Activated CD4-positive, alpha-beta T cell treated with anti-CD3 and anti-CD28 coated beads, Interleukin-2, amount 10 ng/mL, durations not matched to agents 24 days and 14 days (primary cell): ENCODE results near the gene RUBCNL. TPM values are rescaled to one million over a fixed set of nuclear protein-coding genes. Genes with fewer than 3 reads are reported as not detected.
A peak's percentile ranks its signal among the peaks of the same experiment; 100 is the strongest.
"Not testable (repeated sequence)": the region's sequence is repeated elsewhere in the genome, so short reads cannot be mapped to it uniquely, and the experiment has no call there.

Experiments
- DNase-seq: peaks from one replicate; pipeline ENCODE4 v3.0.0; 2022
- H3K27ac Mint-ChIP-seq: one replicate; pipeline ENCODE4 v1.8.0; 2022; ENCODE audit warnings: mild to moderate bottlenecking, mixed read lengths
- H3K27me3 Mint-ChIP-seq: one replicate; pipeline ENCODE4 v1.8.0; 2022; ENCODE audit warnings: mixed read lengths
- H3K36me3 Mint-ChIP-seq: one replicate; pipeline ENCODE4 v1.8.0; 2022; ENCODE audit warnings: low read depth, mild to moderate bottlenecking, mixed read lengths
- H3K4me1 Mint-ChIP-seq: one replicate; pipeline ENCODE4 v1.8.0; 2021; ENCODE audit warnings: mixed read lengths
- H3K4me3 Mint-ChIP-seq: one replicate; pipeline ENCODE4 v1.8.0; 2022; ENCODE audit warnings: mild to moderate bottlenecking, moderate library complexity, mixed read lengths
- H3K9me3 Mint-ChIP-seq: one replicate; pipeline ENCODE4 v1.8.0; 2021; ENCODE audit warnings: mixed read lengths
- intact Hi-C: fragments of 100-400 bp; cut with micrococcal nuclease; formaldehyde crosslinking; loops from one replicate; pipeline ENCODE4 v1.15.1; 2023
- total RNA-seq: library from RNA; stranded (reverse); gene quantifications from 2 replicates; pipeline ENCODE4 v1.2.3, GENCODE V29; 2022

Gene RUBCNL, protein sequence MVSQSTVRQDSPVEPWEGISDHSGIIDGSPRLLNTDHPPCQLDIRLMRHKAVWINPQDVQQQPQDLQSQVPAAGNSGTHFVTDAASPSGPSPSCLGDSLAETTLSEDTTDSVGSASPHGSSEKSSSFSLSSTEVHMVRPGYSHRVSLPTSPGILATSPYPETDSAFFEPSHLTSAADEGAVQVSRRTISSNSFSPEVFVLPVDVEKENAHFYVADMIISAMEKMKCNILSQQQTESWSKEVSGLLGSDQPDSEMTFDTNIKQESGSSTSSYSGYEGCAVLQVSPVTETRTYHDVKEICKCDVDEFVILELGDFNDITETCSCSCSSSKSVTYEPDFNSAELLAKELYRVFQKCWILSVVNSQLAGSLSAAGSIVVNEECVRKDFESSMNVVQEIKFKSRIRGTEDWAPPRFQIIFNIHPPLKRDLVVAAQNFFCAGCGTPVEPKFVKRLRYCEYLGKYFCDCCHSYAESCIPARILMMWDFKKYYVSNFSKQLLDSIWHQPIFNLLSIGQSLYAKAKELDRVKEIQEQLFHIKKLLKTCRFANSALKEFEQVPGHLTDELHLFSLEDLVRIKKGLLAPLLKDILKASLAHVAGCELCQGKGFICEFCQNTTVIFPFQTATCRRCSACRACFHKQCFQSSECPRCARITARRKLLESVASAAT
- total RNA-seq: 1.5 TPM in 2 replicates

DNA sequence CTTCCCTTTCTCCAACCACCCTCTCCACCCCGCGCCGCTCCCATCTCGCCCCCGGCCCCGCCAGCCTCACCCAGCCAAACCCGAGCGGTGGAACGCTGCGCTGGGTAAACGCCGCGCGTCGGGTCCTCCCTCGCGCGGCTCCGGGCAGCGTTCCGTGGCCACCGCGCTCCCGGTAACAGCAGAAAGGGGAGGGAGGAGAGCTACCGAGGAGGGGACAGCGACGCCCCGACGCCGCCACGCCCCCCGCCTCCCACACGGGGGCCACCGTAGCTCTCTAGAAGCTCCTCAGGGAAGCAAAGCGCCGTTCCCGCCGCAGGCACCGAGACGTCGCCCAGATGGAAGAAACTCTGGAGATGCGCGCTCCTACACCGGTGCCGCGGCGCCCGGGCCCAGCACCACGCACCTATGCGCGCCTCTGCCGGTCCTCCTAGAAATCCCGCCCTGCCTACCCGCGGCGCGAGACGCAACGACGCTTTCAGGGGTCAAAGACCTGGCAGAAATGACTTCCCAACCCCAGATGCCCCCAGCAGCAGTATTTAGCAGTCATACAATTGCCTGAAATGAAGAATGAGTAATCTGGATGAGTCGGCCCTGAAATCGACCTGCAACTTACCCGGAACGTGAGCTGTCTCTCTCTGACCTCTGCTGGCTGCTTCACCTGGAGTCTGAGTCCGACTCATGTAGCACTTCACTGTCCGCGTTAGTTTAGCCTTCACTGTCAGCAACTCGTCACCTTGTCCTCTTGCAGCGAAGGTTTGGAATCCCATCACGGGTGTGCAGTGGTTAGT, at the start of gene RUBCNL:
Gene RUBCNL (minus strand): TSS at position 189 of the 788 bp plus-strand sequence. CDS start 14,777 bp downstream, outside the sequence.
- Mint-ChIP-seq H3K36me3 (no peaks in the 10 kb centered on the region), H3K27ac (no peak within 1 kb of the TSS), H3K9me3 (no peaks in the 10 kb centered on the region), H3K27me3 (peaks cover 33% of the 10 kb centered on the region), H3K4me3 (peak within 1 kb of the TSS; percentile 91), H3K4me1 (peaks cover 26% of the 10 kb centered on the region)
- intact Hi-C loops: loop anchor here (2.0 kb wide), 2 partner anchors 32 to 46 kb away; no protein-coding TSS in a partner anchor
- DNase-seq: peak; percentile 76

DNA sequence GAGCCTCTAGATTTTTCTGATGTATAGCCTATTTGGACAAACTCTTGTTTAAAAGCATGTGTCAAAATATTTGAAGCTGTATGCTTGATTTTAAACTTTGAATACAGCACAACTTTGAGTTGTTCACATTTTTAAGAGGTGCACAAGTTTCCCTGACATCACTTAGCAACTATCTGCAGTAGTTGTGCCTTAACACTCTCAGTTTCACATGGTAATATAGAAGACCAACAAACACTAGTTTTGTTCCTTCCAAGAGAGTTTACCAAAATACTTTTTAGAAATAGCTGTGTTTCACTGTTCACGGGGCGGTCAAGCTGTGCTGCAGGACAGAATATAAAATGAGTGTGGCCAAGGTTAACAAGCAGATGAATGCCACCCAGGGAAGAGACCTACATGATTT, 42.5 kb upstream of the RUBCNL start:
- H3K27ac Mint-ChIP-seq, H3K36me3 Mint-ChIP-seq, DNase-seq, H3K9me3 Mint-ChIP-seq, intact Hi-C loops, H3K4me3 Mint-ChIP-seq, H3K4me1 Mint-ChIP-seq: not testable (repeated sequence)
- H3K27me3 Mint-ChIP-seq: peaks cover 12% of the 10 kb centered on the region

DNA sequence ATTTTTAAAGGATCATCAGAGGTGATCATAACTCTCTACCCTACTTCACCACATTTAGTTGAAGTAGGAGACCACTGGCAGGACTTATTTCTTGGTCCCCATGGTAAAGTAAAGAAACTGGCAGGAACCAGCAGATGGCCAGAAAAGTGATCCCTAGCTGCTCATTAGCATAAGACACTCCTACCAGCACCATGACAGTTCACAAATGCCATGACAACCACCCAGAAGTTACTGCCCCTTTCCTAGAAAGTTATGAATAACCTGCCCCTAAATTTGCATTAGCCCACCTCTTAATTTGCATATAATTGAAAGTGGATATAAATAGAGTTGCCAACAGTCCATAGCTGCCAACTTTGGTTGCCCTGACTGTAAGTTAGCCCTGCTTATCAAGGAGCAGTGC, 18.4 kb upstream of the RUBCNL start:
- DNase-seq: no peak
- no peak overlapping the region for H3K4me3 Mint-ChIP-seq
- no peak overlapping the region for H3K27ac Mint-ChIP-seq
- H3K36me3 Mint-ChIP-seq: no peaks in the 10 kb centered on the region
- intact Hi-C loops: no loop called here
- peaks cover 9% of the 10 kb centered on the region for H3K4me1 Mint-ChIP-seq
- H3K9me3 Mint-ChIP-seq: no peaks in the 10 kb centered on the region
- H3K27me3 Mint-ChIP-seq: no peaks in the 10 kb centered on the region

DNA sequence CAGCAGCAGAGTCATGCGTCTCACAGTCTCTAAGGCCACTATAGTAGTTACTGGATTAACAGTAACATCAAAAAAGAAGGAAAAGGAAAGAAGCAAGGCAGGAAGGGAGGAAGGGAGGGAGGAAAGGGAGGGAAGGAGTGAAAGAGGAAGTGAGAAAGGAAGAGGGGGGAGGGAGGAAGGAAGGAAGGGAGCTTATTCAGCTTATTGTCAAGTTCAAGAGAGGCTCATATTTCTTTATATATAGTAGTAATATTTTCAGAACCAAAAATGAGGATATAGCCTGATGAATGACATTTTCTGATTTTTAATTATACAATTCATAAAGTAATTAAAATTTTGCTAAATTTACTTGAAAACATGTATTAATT, 17.7 kb upstream of the RUBCNL start:
- H3K4me3 Mint-ChIP-seq: no peak overlapping the region
- H3K4me1 Mint-ChIP-seq: peaks cover 9% of the 10 kb centered on the region
- no peaks in the 10 kb centered on the region for H3K27me3 Mint-ChIP-seq
- intact Hi-C loops: no loop called here
- no peaks in the 10 kb centered on the region for H3K9me3 Mint-ChIP-seq
- no peak overlapping the region for H3K27ac Mint-ChIP-seq
- H3K36me3 Mint-ChIP-seq: no peaks in the 10 kb centered on the region
- no peak for DNase-seq

DNA sequence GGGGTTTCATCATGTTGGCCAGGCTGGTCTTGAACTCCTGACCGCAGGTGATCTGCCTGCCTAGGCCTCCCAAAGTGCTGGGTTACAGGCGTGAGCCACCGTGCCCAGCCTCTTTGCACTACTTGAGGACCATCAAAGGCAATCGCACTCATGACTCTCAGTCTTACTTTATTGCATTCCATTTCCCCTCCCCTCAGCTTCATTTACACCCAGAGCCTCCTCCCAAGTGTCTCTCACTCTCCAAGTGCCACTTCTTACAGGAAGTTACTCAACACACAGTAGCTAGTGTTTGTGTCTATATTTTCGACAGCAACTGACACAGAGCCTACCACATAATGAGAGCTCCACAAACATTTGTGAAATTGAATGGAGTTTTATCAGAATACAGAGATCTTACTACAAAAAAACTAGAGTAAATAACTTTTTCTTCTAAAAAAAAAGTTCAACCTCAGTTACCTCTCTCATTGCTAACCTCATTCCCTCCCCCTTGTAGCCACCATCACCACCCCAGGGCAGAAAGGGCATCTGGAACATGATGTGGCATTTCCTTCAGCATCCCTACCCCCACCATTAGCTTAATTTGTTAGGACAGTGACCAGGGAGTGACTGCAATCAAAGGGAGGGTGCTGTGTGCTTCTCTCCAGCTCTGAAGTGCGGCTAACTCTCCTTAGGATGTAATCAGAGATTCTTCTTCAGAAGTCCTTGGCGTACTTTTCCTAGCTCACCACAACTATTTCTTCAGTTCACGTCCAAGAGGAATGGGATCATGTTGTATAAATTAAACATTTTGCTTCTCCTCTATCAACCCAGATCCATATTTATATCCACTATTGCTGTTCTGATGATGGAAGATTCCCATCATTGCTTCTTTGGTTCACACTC, 17.0 kb upstream of the RUBCNL start:
- H3K36me3 Mint-ChIP-seq: no peaks in the 10 kb centered on the region
- no peaks in the 10 kb centered on the region for H3K9me3 Mint-ChIP-seq
- no peak for DNase-seq
- no peaks in the 10 kb centered on the region for H3K27me3 Mint-ChIP-seq
- H3K27ac Mint-ChIP-seq: no peak overlapping the region
- intact Hi-C loops: no loop called here
- H3K4me1 Mint-ChIP-seq: peaks cover 9% of the 10 kb centered on the region
- H3K4me3 Mint-ChIP-seq: no peak overlapping the region

DNA sequence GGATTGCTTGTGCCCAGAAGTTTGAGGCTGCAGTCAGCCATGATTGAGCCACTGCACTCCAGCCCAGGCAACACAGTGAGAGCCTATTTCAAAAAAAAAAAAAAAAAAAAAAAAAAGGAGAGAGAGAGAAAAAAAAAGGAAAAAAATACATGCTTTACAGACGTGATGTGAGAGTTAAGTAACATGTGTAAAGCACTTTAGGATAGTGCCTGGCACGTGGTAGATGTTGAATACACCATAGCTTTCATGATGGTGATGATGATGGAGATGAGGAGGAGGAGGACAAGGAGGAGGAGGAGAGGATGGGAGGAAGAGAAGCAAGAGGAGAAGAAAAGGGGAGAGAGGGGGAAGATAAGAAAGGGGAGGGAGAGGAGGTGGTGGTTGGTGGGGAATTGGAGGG, 15.1 kb upstream of the RUBCNL start:
- no peak for DNase-seq
- Mint-ChIP-seq H3K4me1 (peaks cover 9% of the 10 kb centered on the region), H3K27me3 (no peaks in the 10 kb centered on the region), H3K36me3 (no peaks in the 10 kb centered on the region), H3K27ac (no peak overlapping the region), H3K4me3 (no peak overlapping the region), H3K9me3 (no peaks in the 10 kb centered on the region)
- intact Hi-C loops: no loop called here

DNA sequence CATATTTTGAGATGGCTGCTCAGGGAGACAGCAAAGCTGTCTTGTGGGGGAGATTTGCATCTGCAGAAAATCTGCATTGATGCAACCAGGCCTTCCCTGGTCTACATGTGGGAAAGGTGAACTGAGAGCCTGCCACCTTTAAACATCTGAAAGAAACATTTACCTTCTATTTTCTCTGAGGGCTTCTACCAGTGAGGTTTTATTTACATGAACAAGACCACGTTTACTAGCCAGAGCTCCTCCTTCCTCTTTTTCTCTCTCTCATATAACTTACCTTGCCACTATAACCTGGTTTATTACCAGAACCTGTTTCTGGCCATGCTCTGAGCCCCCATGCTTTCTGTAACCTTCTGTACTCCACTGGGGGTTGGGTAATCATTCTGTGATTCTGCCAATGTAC, 14.4 kb upstream of the RUBCNL start:
- DNase-seq: no peak
- no peaks in the 10 kb centered on the region for H3K36me3 Mint-ChIP-seq
- no peak overlapping the region for H3K4me3 Mint-ChIP-seq
- H3K27ac Mint-ChIP-seq: no peak overlapping the region
- H3K9me3 Mint-ChIP-seq: no peaks in the 10 kb centered on the region
- peaks cover 9% of the 10 kb centered on the region for H3K4me1 Mint-ChIP-seq
- H3K27me3 Mint-ChIP-seq: no peaks in the 10 kb centered on the region
- intact Hi-C loops: no loop called here

DNA sequence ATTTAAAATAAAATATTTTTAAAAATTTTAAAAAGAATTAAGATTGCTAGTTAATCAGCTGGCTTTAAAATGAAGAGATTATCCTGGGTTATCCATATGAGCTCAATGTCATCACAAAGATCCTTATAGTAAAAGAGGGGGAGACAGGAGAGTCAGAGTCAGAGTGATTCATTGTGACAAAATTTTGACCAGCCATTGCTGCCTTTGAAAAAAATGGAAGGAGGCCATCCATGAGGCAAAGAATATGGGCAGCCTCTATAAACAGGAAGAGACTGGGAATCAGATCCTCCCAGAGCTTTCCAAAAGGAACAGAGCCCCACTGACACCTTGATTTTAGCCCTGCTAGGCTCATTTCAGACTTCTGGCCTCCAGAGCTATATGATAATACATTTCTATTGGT, 9.3 kb upstream of the RUBCNL start:
- peaks cover 12% of the 10 kb centered on the region for H3K4me1 Mint-ChIP-seq
- no peak overlapping the region for H3K4me3 Mint-ChIP-seq
- intact Hi-C loops: no loop called here
- DNase-seq: no peak
- no peaks in the 10 kb centered on the region for H3K27me3 Mint-ChIP-seq
- H3K27ac Mint-ChIP-seq: no peak overlapping the region
- no peaks in the 10 kb centered on the region for H3K36me3 Mint-ChIP-seq
- H3K9me3 Mint-ChIP-seq: no peaks in the 10 kb centered on the region

DNA sequence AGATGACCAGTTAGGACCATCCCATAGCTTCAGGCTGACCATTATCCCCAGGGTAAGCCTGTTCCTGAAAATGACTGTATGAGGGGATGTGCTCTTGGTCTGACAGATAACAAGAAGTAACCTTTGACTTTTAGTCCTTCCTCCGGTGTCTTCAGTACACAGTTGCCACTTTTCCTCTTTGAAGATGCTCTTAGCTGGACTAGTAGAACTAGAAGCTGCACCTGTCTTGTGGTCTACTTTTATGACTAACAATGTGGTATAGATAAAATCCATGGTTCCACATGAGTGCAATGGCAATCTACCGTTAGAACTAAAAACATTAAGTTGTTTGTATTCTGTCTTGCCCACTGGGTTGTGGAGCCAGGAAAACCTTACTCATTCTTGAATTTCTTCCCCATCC, 5.9 kb upstream of the RUBCNL start:
- Mint-ChIP-seq H3K9me3 (no peaks in the 10 kb centered on the region), H3K27ac (no peak overlapping the region), H3K4me3 (no peak overlapping the region), H3K4me1 (peaks cover 26% of the 10 kb centered on the region), H3K27me3 (peaks cover 2% of the 10 kb centered on the region), H3K36me3 (no peaks in the 10 kb centered on the region)
- intact Hi-C loops: no loop called here
- no peak for DNase-seq

DNA sequence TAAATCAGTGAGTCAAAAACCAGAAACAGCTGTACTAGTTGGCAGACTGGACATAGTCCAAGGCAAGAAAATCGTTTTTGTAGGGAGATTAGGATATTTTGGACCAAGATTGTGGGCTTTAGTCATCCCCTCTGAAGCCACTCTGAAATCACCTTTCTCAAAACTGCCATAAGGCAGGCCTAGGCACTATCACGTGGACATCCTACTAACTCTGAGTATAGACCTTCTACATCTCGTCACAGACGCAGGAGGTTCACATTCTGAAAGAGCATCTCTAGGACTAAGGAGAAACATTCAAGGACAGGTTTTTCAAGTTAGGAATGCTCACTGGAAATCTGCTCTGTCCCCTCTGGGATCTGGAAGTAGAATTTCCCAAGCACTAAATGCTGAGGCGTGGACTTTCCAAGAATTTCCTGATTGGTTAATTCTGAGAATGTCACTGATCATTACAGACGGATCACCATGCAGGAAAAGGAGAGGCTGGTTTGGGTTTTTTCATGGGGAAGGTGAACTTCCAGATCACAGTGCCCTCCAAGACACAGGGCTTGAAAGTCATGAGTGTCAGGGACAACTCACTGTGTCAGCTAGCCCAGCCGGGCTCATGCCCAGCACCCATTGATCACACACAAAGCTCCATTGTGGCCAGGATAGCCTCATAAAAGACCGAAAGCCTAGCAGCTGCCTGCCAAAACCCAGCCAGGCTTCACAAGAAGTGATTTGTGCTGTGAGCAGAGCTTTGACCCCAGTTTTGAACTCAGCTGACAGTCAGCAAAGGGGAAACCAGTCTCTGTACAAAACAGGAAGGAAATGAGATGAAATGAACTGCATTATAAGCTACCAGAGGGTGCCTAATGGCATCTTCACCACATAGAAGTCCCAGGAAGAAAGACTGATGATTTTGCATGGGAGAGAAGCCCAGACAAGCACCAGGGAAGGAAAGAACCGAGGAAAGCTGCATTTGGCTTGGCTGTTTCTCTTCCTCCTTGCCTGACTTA, 2.7 kb upstream of the RUBCNL start:
- Mint-ChIP-seq H3K27ac (peak overlapping the region; percentile 59), H3K9me3 (no peaks in the 10 kb centered on the region), H3K27me3 (peaks cover 26% of the 10 kb centered on the region), H3K36me3 (no peaks in the 10 kb centered on the region), H3K4me3 (peak overlapping the region; percentile 20), H3K4me1 (peaks cover 35% of the 10 kb centered on the region)
- intact Hi-C loops: no loop called here
- peak; percentile 74 for DNase-seq

DNA sequence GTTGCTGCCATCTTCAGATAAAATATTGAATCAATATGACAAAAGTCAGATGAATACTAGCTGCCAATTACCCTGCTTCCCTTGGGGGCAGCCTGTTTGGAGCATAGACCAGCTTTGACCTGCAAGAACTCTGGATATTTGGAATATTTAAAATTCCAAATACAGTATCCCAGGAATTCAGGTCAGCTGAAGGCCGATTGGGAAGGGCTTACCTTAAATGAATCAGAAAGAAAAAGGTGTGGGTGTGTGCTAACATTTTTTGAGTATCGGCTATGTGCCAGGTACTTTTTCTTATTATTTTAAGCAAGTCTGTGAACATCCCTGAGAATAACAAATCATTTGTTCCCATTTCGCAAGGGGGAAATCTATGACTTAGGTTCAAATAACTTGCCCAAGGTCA, 1.8 kb upstream of the RUBCNL start:
- no peak for DNase-seq
- peaks cover 29% of the 10 kb centered on the region for H3K27me3 Mint-ChIP-seq
- H3K27ac Mint-ChIP-seq: no peak overlapping the region
- peaks cover 35% of the 10 kb centered on the region for H3K4me1 Mint-ChIP-seq
- H3K9me3 Mint-ChIP-seq: no peaks in the 10 kb centered on the region
- intact Hi-C loops: no loop called here
- no peaks in the 10 kb centered on the region for H3K36me3 Mint-ChIP-seq
- H3K4me3 Mint-ChIP-seq: no peak overlapping the region

DNA sequence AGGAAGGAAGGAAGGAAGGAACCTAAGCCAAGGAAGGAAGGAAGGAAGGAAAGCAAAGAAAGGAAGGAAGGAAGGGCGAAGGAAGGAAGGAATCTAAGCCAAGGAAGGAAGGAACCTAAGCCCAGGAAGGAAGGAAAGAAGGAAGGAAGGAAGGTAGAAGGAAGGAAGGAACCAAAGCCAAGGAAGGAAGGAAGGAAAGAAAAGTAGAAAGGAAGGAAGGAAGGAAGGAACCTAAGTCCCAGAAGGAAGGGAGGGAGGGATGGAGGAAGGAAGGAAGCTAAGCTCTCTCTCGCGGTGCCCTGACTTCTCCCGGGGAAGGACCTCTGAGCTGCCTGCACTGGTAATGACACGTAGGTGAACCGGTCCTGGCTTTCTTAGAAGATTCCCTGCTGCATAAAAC, 1.3 kb upstream of the RUBCNL start:
- intact Hi-C loops: no loop called here
- peaks cover 33% of the 10 kb centered on the region for H3K4me1 Mint-ChIP-seq

More for the DNA sequence above, 1.3 kb upstream of the RUBCNL start:
- H3K27ac Mint-ChIP-seq: no peak overlapping the region
- H3K4me3 Mint-ChIP-seq: peak overlapping the region; percentile 45
- no peaks in the 10 kb centered on the region for H3K36me3 Mint-ChIP-seq
- H3K9me3 Mint-ChIP-seq: no peaks in the 10 kb centered on the region
- peaks cover 31% of the 10 kb centered on the region for H3K27me3 Mint-ChIP-seq
- no peak for DNase-seq
